Activated naive CD8-positive, alpha-beta T cell treated with anti-CD3 and anti-CD28 coated beads for 36 hours (primary cell): ENCODE measurements around the gene BRINP3. TPM values are rescaled to one million over a fixed set of nuclear protein-coding genes. Genes with fewer than 3 reads are reported as not detected.

Experiments
- DNase-seq: peaks from one replicate; pipeline ENCODE4 v3.0.0; 2021
- H3K27ac Mint-ChIP-seq: one replicate; pipeline ENCODE4 v1.8.0; 2022; ENCODE audit warnings: mild to moderate bottlenecking, moderate library complexity, mixed read lengths
- H3K27me3 Mint-ChIP-seq: one replicate; pipeline ENCODE4 v1.8.0; 2022; ENCODE audit warnings: mild to moderate bottlenecking, mixed read lengths
- H3K36me3 Mint-ChIP-seq: one replicate; pipeline ENCODE4 v1.8.0; 2021; ENCODE audit warnings: mild to moderate bottlenecking, mixed read lengths
- H3K4me1 Mint-ChIP-seq: one replicate; pipeline ENCODE4 v1.8.0; 2021; ENCODE audit warnings: mixed read lengths
- H3K4me3 Mint-ChIP-seq: one replicate; pipeline ENCODE4 v1.8.0; 2022; ENCODE audit warnings: mild to moderate bottlenecking, moderate library complexity, mixed read lengths
- H3K9me3 Mint-ChIP-seq: one replicate; pipeline ENCODE4 v1.8.0; 2022; ENCODE audit warnings: mixed read lengths
- total RNA-seq, 2 experiments: library from RNA; stranded (reverse); gene quantifications; one replicate each; pipeline ENCODE4 v1.2.3, GENCODE V29; 2021

BRINP3 gene
- total RNA-seq, 2 experiments from 2014 or later = not detected

GRCh38 chr1:190322274-190322673 is 155.4 kb downstream of the BRINP3 start:
- Mint-ChIP-seq H3K27ac (no peak overlapping the region), H3K9me3 (peaks cover 3% of the 10 kb centered on the region), H3K4me3 (no peak overlapping the region), H3K4me1 (no peaks in the 10 kb centered on the region), H3K36me3 (no peaks in the 10 kb centered on the region), H3K27me3 (no peaks in the 10 kb centered on the region)
- DNase-seq = no peak

DNA sequence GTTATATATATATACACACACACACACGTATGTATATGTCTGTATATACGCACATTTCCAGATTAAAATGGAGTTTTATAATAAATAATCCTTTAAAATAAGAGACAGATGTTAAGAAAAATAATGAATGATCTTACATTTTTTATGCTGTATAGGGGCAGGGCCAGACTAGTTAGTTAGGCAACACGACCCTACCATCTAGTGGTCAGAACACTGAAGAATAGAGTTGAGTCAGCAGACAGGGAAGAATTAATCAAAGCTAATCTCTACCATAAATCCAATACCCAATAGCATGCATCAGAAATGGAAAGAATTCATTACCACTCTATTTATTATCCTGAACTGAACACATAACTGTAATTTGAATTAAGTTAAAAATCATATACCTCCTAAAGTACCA is 156.7 kb downstream of the BRINP3 start:
- Mint-ChIP-seq H3K4me3 (no peak overlapping the region), H3K4me1 (no peaks in the 10 kb centered on the region), H3K36me3 (no peaks in the 10 kb centered on the region), H3K27ac (no peak overlapping the region), H3K27me3 (no peaks in the 10 kb centered on the region), H3K9me3 (no peaks in the 10 kb centered on the region)
- DNase-seq = no peak

DNA sequence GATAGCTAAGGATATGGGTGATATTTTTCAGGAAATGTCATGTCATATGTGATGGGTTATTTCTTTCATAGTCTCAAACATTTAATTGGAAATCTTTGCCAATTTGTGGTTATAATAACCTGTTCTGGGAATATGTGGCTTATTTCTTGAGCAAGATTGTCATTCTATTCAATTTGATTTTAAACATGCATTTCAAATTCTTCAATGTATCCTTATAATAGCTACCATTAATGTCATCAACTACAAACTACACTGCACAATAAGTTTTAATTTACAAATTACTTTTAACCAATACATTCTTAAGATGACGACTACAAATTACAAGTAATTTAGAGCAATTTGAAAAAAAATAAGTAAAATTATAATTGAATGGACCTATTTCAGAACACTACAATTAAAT is 164.9 kb downstream of the BRINP3 start:
- DNase-seq = no peak
- Mint-ChIP-seq H3K27ac (no peak overlapping the region), H3K27me3 (no peaks in the 10 kb centered on the region), H3K36me3 (no peaks in the 10 kb centered on the region), H3K4me3 (no peak overlapping the region), H3K4me1 (no peaks in the 10 kb centered on the region), H3K9me3 (peaks cover 8% of the 10 kb centered on the region)

GRCh38 chr1:190303501-190303900 is 174.2 kb downstream of the BRINP3 start:
- Mint-ChIP-seq H3K36me3 (no peaks in the 10 kb centered on the region), H3K4me3 (no peak overlapping the region), H3K4me1 (no peaks in the 10 kb centered on the region), H3K27me3 (no peaks in the 10 kb centered on the region), H3K27ac (no peak overlapping the region), H3K9me3 (peaks cover 9% of the 10 kb centered on the region)
- no peak for DNase-seq

DNA sequence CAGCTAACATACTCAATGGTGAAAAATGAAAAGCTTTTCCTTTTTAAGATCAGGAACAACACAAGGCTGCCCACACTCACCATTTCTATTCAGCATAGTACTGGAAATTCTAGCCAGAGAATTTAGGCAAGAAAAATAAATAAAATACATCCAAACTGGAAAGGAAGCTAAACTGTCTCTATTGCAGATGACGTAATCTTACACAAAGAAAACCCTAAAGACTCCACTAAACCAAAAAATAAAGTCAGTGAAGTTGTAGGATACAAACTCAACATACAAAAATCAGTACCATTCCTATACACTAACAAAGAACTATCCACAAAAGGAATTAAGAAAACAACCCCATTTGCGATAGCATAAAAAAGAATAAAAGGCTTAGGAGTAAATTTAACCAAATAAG is 181.2 kb downstream of the BRINP3 start:
- H3K9me3 Mint-ChIP-seq = peaks cover 11% of the 10 kb centered on the region
- H3K4me3 Mint-ChIP-seq = no peak overlapping the region
- H3K36me3 Mint-ChIP-seq = no peaks in the 10 kb centered on the region
- H3K4me1 Mint-ChIP-seq = no peaks in the 10 kb centered on the region
- DNase-seq = no peak
- no peak overlapping the region for H3K27ac Mint-ChIP-seq
- no peaks in the 10 kb centered on the region for H3K27me3 Mint-ChIP-seq

DNA sequence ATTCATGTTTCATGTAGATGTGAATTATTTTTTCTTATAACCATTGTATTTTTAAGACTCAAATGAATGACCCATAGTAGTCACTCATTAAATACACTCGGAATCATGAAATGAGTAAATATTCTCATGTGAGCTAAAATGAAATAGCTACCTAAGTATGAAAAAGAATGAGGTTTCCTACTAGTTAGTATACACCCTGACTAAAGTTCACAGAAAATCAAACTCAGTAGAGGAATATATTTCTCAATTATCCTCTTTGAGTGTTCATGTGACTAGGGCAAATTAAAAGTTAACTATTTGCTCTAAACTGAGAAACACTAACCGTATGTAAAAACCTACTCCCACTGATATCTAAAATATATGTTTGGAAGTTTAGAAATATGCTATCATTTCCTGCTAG is 187.8 kb downstream of the BRINP3 start:
- Mint-ChIP-seq H3K9me3 (peaks cover 9% of the 10 kb centered on the region), H3K36me3 (no peaks in the 10 kb centered on the region), H3K27ac (no peak overlapping the region), H3K27me3 (no peaks in the 10 kb centered on the region), H3K4me1 (no peaks in the 10 kb centered on the region), H3K4me3 (no peak overlapping the region)
- DNase-seq = no peak

DNA sequence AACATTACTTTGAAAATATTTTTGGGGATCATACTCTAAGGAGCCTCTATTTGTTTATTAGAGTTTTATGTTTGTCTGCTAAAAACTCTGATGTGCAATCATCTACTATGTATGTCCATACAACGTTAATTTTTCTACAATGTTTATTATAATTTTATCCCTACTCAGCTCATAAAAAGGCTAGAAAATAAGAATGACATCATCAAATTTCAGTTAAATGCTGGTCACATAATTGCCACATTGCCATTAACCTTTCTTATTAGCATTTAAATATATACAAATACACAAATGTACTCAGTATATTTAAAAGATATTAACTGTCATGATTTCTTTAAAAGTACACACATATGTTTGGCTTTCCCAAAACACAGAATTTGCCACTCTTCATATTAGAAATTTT is 191.6 kb downstream of the BRINP3 start:
- Mint-ChIP-seq H3K27me3 (no peaks in the 10 kb centered on the region), H3K4me3 (no peak overlapping the region), H3K27ac (no peak overlapping the region), H3K36me3 (no peaks in the 10 kb centered on the region), H3K4me1 (no peaks in the 10 kb centered on the region), H3K9me3 (peaks cover 4% of the 10 kb centered on the region)
- DNase-seq = no peak

- Mint-ChIP-seq H3K27ac (no peak overlapping the region), H3K9me3 (peaks cover 2% of the 10 kb centered on the region)
Measured at GRCh38 chr1:190277107-190277506, 200.6 kb downstream of the BRINP3 start.

DNA sequence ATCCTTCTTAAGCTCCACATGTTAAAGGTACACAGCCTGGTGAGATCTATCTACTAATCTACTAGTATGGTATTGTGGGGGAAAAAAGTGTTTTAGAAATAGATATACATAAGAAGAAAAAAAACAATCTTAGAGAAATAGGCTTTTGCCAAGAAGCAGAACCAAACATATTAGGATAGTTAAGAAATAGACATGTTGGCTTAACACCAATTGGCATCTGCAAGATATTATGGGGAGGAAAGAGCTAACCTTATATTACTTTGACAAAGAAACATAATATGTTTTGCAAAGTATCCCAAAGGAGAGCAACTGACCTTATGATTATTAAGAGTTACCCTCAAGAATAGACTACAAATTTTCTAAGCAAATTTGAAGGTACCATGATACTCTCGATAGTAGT is 202.9 kb downstream of the BRINP3 start:
- Mint-ChIP-seq H3K4me1 (no peaks in the 10 kb centered on the region), H3K36me3 (no peaks in the 10 kb centered on the region), H3K9me3 (peaks cover 3% of the 10 kb centered on the region), H3K4me3 (no peak overlapping the region), H3K27me3 (no peaks in the 10 kb centered on the region), H3K27ac (no peak overlapping the region)
- DNase-seq = no peak

More at GRCh38 chr1:190277107-190277506, 200.6 kb downstream of the BRINP3 start:
- no peaks in the 10 kb centered on the region for H3K4me1 Mint-ChIP-seq
- DNase-seq = no peak
- H3K36me3 Mint-ChIP-seq = no peaks in the 10 kb centered on the region
- H3K4me3 Mint-ChIP-seq = no peak overlapping the region
- H3K27me3 Mint-ChIP-seq = no peaks in the 10 kb centered on the region

- Mint-ChIP-seq H3K27me3 (no peaks in the 10 kb centered on the region), H3K9me3 (peaks cover 1% of the 10 kb centered on the region), H3K27ac (no peak overlapping the region), H3K4me1 (no peaks in the 10 kb centered on the region), H3K4me3 (no peak overlapping the region), H3K36me3 (no peaks in the 10 kb centered on the region)
- no peak for DNase-seq
Measured at GRCh38 chr1:190273161-190273560, 204.5 kb downstream of the BRINP3 start.

GRCh38 chr1:190262538-190262937 is 215.1 kb downstream of the BRINP3 start:
- no peak overlapping the region for H3K27ac Mint-ChIP-seq
- peaks cover 3% of the 10 kb centered on the region for H3K9me3 Mint-ChIP-seq
- no peaks in the 10 kb centered on the region for H3K36me3 Mint-ChIP-seq
- no peaks in the 10 kb centered on the region for H3K4me1 Mint-ChIP-seq
- H3K4me3 Mint-ChIP-seq = no peak overlapping the region
- H3K27me3 Mint-ChIP-seq = no peaks in the 10 kb centered on the region
- no peak for DNase-seq

DNA sequence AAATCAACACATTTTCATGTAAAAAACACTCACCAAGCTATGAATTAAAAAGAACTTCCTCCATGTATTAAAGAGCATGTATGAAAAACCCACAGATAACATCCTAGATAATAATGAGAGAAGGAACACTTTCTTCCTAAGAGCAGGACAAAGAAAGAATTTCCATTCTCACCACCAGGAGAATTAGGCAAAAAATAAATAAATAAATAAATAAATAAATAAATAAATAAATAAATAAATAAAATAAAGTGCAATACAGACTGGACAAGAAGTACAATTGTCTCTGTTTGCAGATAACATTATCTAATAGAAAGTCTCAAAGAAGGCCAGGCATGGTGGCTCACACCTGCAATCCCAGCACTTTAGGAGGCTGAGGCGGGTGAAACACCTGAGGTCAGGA is 218.2 kb downstream of the BRINP3 start:
- H3K27ac Mint-ChIP-seq = no peak overlapping the region
- no peaks in the 10 kb centered on the region for H3K4me1 Mint-ChIP-seq
- no peaks in the 10 kb centered on the region for H3K27me3 Mint-ChIP-seq
- H3K4me3 Mint-ChIP-seq = no peak overlapping the region
- no peaks in the 10 kb centered on the region for H3K36me3 Mint-ChIP-seq
- H3K9me3 Mint-ChIP-seq = peaks cover 12% of the 10 kb centered on the region
- no peak for DNase-seq

- DNase-seq = no peak
- Mint-ChIP-seq H3K27ac (no peak overlapping the region), H3K4me3 (no peak overlapping the region), H3K36me3 (no peaks in the 10 kb centered on the region), H3K4me1 (no peaks in the 10 kb centered on the region), H3K9me3 (peaks cover 17% of the 10 kb centered on the region), H3K27me3 (no peaks in the 10 kb centered on the region)
Measured at GRCh38 chr1:190258003-190258402, 219.7 kb downstream of the BRINP3 start.

DNA sequence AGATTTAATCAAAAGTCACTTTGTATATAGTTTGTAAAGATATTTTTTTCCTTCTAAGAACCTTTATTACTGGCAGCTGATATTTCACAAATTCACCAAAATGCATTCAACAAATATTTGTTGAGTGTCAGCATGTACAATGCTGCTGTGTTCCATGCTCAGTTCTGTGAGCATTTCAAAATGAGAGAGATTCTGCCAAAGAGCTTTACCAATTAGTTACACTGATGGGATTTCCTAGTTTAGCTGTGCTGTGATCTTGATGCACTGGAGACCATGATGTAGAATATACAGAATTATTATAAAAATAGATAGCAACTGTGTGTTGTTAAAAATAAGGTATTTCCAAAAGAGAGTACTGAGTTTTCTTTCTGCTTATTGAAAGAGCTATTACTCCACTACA is 225.6 kb downstream of the BRINP3 start:
- no peak overlapping the region for H3K4me3 Mint-ChIP-seq
- H3K9me3 Mint-ChIP-seq = peaks cover 20% of the 10 kb centered on the region
- H3K27ac Mint-ChIP-seq = no peak overlapping the region
- no peak for DNase-seq
- H3K36me3 Mint-ChIP-seq = no peaks in the 10 kb centered on the region
- no peaks in the 10 kb centered on the region for H3K27me3 Mint-ChIP-seq
- H3K4me1 Mint-ChIP-seq = no peaks in the 10 kb centered on the region

DNA sequence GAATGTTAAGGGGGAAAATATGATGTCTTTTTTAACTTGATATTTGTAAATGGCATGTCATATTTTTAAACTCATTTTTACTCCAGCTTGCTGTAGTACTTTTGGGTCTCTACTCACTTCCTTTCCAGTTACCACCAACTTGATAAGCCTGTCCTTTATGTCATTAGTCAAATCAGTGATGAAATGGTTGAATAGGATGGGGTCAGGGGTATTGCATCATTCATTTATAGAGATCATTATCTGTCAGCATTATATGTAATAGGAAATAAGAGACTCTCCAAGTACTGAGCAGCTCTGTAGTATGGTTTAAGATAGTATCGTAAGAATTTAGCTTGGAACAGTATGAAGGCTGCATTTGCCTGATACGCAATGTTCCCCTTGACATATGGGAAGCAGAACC is 227.3 kb downstream of the BRINP3 start:
- Mint-ChIP-seq H3K27me3 (no peaks in the 10 kb centered on the region), H3K4me1 (no peaks in the 10 kb centered on the region), H3K4me3 (no peak overlapping the region), H3K9me3 (peaks cover 15% of the 10 kb centered on the region), H3K27ac (no peak overlapping the region), H3K36me3 (no peaks in the 10 kb centered on the region)
- DNase-seq = no peak

- DNase-seq = no peak
- Mint-ChIP-seq H3K27me3 (no peaks in the 10 kb centered on the region), H3K9me3 (peaks cover 4% of the 10 kb centered on the region), H3K4me1 (no peaks in the 10 kb centered on the region), H3K27ac (no peak overlapping the region), H3K4me3 (no peak overlapping the region), H3K36me3 (no peaks in the 10 kb centered on the region)
Measured at GRCh38 chr1:190244406-190244805, 233.3 kb downstream of the BRINP3 start.

DNA sequence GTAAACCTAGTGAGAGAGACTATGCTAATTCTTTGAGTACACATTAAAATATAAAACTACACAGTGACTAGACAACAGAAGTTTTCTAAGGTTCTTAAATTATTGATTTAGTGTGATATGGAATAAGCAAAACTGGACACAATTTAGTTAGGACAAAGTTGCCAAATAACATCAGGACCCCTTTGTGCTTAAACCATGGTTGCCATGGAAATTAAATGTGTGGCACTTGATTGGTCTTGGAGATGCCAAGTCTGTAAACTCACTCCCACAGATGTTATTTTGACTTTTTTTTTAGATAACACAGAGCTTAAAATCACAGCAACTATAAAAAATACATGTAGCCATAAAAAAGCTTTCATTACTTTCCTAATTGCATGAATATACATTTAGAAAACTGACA is 234.6 kb downstream of the BRINP3 start:
- Mint-ChIP-seq H3K9me3 (peaks cover 4% of the 10 kb centered on the region), H3K4me3 (no peak overlapping the region), H3K4me1 (no peaks in the 10 kb centered on the region), H3K27ac (no peak overlapping the region), H3K36me3 (no peaks in the 10 kb centered on the region), H3K27me3 (no peaks in the 10 kb centered on the region)
- DNase-seq = no peak
